Vagina (tissue), 2 donors: Measurements from ENCODE around the gene ATG9B.
A peak's percentile ranks its signal among the peaks of the same experiment; 100 is the strongest.

Experiments used
- POLR2A ChIP-seq, 2 donors: fragments of 450-650 bp; IDR thresholded peaks; one replicate each; pipeline ENCODE4 v1.6.1; 2017; ENCODE audit warnings: antibody characterized with exemption in 2 of 2, mild to moderate bottlenecking in 2 of 2, moderate library complexity in 2 of 2
- POLR2AphosphoS5 ChIP-seq, 2 donors: sonication (generic); formaldehyde crosslinking; IDR thresholded peaks; one replicate each; pipeline ENCODE4 v1.9.0; 2017; ENCODE audit warnings: antibody characterized with exemption in 2 of 2, mild to moderate bottlenecking in 2 of 2, low read depth in 1 of 2; ENCODE audit not compliant: insufficient read depth in 1 of 2
- TF ChIP-seq, protein P1 (sequence below), 3 experiments: fragments of 450-650 bp in 2 of 3; fragments of 200-600 bp in 1 of 3; sonication (generic) in 1 of 3; IDR thresholded peaks; one replicate each; pipeline ENCODE4 v1.5.1; 2017 to 2019; ENCODE audit warnings: antibody characterized with exemption in 3 of 3, mild to moderate bottlenecking in 2 of 3, moderate library complexity in 2 of 3

DNA sequence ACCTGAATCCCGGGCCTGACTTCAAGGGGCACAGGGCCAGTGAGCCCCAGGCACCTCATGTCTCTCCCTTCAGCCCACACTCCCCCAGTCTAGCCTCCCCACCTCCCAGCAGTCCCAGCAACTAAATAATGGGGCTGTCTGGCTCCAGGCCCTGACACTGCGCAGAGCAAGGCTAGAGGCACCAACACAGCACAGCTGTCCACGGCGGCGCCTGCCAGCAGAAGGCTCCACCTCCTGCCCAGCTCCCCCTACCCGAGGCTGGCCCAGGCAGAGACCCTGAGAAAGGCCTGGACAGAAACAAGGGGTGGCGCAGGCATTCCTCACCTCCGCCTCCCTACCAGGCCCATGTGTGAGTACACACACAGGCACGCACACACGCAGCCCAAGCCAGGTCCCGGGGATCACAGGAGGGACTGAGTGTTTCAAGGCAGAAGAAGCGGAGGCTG lies 52.2 kb downstream of the ATG9B start:
- TF ChIP-seq, protein P1, sequence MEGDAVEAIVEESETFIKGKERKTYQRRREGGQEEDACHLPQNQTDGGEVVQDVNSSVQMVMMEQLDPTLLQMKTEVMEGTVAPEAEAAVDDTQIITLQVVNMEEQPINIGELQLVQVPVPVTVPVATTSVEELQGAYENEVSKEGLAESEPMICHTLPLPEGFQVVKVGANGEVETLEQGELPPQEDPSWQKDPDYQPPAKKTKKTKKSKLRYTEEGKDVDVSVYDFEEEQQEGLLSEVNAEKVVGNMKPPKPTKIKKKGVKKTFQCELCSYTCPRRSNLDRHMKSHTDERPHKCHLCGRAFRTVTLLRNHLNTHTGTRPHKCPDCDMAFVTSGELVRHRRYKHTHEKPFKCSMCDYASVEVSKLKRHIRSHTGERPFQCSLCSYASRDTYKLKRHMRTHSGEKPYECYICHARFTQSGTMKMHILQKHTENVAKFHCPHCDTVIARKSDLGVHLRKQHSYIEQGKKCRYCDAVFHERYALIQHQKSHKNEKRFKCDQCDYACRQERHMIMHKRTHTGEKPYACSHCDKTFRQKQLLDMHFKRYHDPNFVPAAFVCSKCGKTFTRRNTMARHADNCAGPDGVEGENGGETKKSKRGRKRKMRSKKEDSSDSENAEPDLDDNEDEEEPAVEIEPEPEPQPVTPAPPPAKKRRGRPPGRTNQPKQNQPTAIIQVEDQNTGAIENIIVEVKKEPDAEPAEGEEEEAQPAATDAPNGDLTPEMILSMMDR (IDR thresholded peaks at IDR 0.05), result no peak
- peak in 1 of 2 donors; percentile 60 for TF ChIP-seq POLR2AphosphoS5 (IDR thresholded peaks at IDR 0.05; ENCODE audit: insufficient read depth in 1 of 2, low read depth in 1 of 2)
- no peak for TF ChIP-seq POLR2A (IDR thresholded peaks at IDR 0.05)
